Activated CD8-positive, alpha-beta T cell treated with anti-CD3 and anti-CD28 coated beads for 36 hours (primary cell): ENCODE measurements around the gene ADARB2. TPM values are rescaled to one million over a fixed set of nuclear protein-coding genes. Genes with fewer than 3 reads are reported as not detected.

Source experiments
- ATAC-seq: fragments of 200-7000 bp; cut with Tn5 transposase; one replicate; pipeline ENCODE4 v1.10.0; 2021; ENCODE audit warnings: mild to moderate bottlenecking, moderate library complexity
- CTCF ChIA-PET: fragments of 350-600 bp; sonication (Branson Sonifier 250); formaldehyde crosslinking; loops from one replicate; lab custom pipeline; 2021; ENCODE audit warnings: antibody characterized with exemption; lab: Charles Lee
- POLR2A ChIA-PET: fragments of 350-600 bp; sonication (Branson Sonifier 250); formaldehyde crosslinking; loops from one replicate; lab custom pipeline; 2021; ENCODE audit warnings: antibody characterized with exemption; lab: Charles Lee
- DNase-seq: peaks from one replicate; pipeline ENCODE4 v3.0.0-alpha.2; 2020
- H3K27ac Mint-ChIP-seq: one replicate; pipeline ENCODE4 v1.8.0; 2021; ENCODE audit warnings: mild to moderate bottlenecking, mixed read lengths
- H3K27me3 Mint-ChIP-seq: one replicate; pipeline ENCODE4 v1.8.0; 2021; ENCODE audit warnings: mixed read lengths
- H3K36me3 Mint-ChIP-seq: one replicate; pipeline ENCODE4 v1.8.0; 2021; ENCODE audit warnings: low read depth, mixed read lengths
- H3K4me1 Mint-ChIP-seq: one replicate; pipeline ENCODE4 v1.8.0; 2021; ENCODE audit warnings: low read depth, mixed read lengths
- H3K4me3 Mint-ChIP-seq: one replicate; pipeline ENCODE4 v1.8.0; 2021; ENCODE audit warnings: mild to moderate bottlenecking, moderate library complexity, mixed read lengths
- H3K9me3 Mint-ChIP-seq: one replicate; pipeline ENCODE4 v1.8.0; 2021; ENCODE audit warnings: mixed read lengths
- CTCF ChIP-seq: fragments of 200-600 bp; IDR thresholded peaks from one replicate; pipeline ENCODE4 v1.8.0; 2022; ENCODE audit warnings: antibody characterized with exemption, mild to moderate bottlenecking
- intact Hi-C: fragments of 100-400 bp; cut with micrococcal nuclease; formaldehyde crosslinking; loops from one replicate; pipeline ENCODE4 v1.10.0; 2022
- total RNA-seq, 2 experiments: library from RNA; stranded (reverse); gene quantifications; one replicate each; pipeline ENCODE4 v1.2.3, GENCODE V29; 2021

Gene ADARB2
- total RNA-seq, 2 experiments from 2014 or later = 1.3 to 1.6 TPM

GRCh38 chr10:1630304-1630703 lies 107.0 kb downstream of the ADARB2 start:
- TF ChIP-seq CTCF = no peak
- Mint-ChIP-seq H3K27ac (no peak overlapping the region), H3K36me3 (no peaks in the 10 kb centered on the region), H3K4me3 (no peak overlapping the region), H3K9me3 (no peaks in the 10 kb centered on the region), H3K4me1 (peaks cover 6% of the 10 kb centered on the region), H3K27me3 (peaks cover 3% of the 10 kb centered on the region)
- ChIA-PET POLR2A (no interaction called here), CTCF (no interaction called here)
- DNase-seq (no peak), ATAC-seq (no peak)
- intact Hi-C loops = no loop called here

DNA sequence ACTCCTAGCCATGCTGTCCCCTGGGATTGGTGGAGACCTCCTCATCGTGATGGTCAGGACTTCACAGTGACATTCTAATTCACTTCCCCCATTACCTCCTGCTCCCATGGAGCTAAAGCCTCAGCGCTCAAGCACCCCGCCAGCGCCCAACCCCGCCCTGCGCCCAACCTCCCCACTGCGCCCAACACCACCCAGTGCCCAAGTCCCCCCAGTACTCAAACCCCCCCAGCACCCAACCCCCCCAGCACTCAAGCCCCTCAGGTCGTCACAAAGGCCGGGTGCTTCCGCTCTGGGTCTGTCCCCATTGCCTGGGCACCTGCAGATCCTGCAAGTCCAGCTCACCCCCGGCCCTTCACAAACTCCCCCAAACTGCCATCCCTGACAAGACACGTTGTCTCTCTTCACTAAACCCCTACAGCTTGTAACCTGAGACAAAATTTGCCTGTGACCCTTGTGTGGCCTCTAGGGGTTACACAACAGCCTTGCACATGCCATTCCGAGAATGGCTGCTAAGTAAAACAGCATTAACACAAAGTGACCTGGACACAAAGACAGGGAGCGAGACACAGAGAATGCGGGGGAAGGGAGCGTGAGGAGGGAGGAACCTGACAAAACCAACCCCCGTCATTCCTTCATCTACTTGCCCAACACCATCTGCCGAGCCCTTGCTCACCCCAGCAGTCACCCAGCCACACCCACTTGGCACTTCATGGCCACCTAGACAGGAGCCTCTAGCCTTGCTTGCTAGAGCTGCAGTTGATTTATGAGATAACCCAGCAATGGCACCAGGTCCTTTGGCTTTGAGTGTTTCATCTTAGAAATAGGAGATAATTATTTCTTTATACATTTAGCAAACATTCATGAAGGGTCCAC lies 107.8 kb downstream of the ADARB2 start:
- ATAC-seq = no peak
- DNase-seq = no peak

GRCh38 chr10:1628757-1629156 lies 108.6 kb downstream of the ADARB2 start:
- POLR2A ChIA-PET = no interaction called here
- Mint-ChIP-seq H3K27me3 (peaks cover 1% of the 10 kb centered on the region), H3K4me1 (peaks cover 6% of the 10 kb centered on the region), H3K36me3 (no peaks in the 10 kb centered on the region), H3K4me3 (no peak overlapping the region), H3K27ac (no peak overlapping the region), H3K9me3 (no peaks in the 10 kb centered on the region)
- TF ChIP-seq CTCF = no peak
- ATAC-seq (no peak), DNase-seq (no peak)
- CTCF ChIA-PET = no interaction called here
- intact Hi-C loops = no loop called here

More for the DNA sequence above, 107.8 kb downstream of the ADARB2 start:
- Mint-ChIP-seq H3K27me3 (peaks cover 1% of the 10 kb centered on the region), H3K27ac (no peak overlapping the region), H3K36me3 (no peaks in the 10 kb centered on the region), H3K4me3 (no peak overlapping the region), H3K4me1 (peaks cover 6% of the 10 kb centered on the region), H3K9me3 (no peaks in the 10 kb centered on the region)
- intact Hi-C loops = no loop called here
- CTCF ChIA-PET = no interaction called here
- POLR2A ChIA-PET = no interaction called here
- no peak for TF ChIP-seq CTCF

- H3K9me3 Mint-ChIP-seq = no peaks in the 10 kb centered on the region
- H3K27me3 Mint-ChIP-seq = peaks cover 1% of the 10 kb centered on the region
- H3K27ac Mint-ChIP-seq = no peak overlapping the region
- no peaks in the 10 kb centered on the region for H3K36me3 Mint-ChIP-seq
- ATAC-seq (no peak), DNase-seq (no peak)
- intact Hi-C loops = no loop called here
- no peak overlapping the region for H3K4me3 Mint-ChIP-seq
- ChIA-PET POLR2A (interaction anchor here (0.6 kb wide), 1 partner anchor 1060 kb away, joined by 3 read pairs; no protein-coding TSS in a partner anchor), CTCF (no interaction called here)
- no peak for TF ChIP-seq CTCF
- peaks cover 6% of the 10 kb centered on the region for H3K4me1 Mint-ChIP-seq
Observed at GRCh38 chr10:1627945-1628344, 109.4 kb downstream of the ADARB2 start.

- intact Hi-C loops = no loop called here
- no peak overlapping the region for H3K27ac Mint-ChIP-seq
- ChIA-PET CTCF (no interaction called here), POLR2A (no interaction called here)
- peaks cover 3% of the 10 kb centered on the region for H3K27me3 Mint-ChIP-seq
- peaks cover 6% of the 10 kb centered on the region for H3K4me1 Mint-ChIP-seq
- no peaks in the 10 kb centered on the region for H3K9me3 Mint-ChIP-seq
- no peak for TF ChIP-seq CTCF
- H3K4me3 Mint-ChIP-seq = no peak overlapping the region
- no peaks in the 10 kb centered on the region for H3K36me3 Mint-ChIP-seq
- DNase-seq = no peak
- no peak for ATAC-seq
Observed at GRCh38 chr10:1626835-1627234, 110.5 kb downstream of the ADARB2 start.
